GM19372 (cell line): ENCODE results near the gene INHBE.
"Not testable (repeated sequence)": the region's sequence is repeated elsewhere in the genome, so short reads cannot be mapped to it uniquely, and the experiment has no call there.

Experiments used
- ATAC-seq: cut with Tn5 transposase; IDR thresholded peaks from one replicate; pipeline ENCODE4 v1.9.1; 2021; ENCODE audit warnings: mild to moderate bottlenecking, low read depth, moderate library complexity; ENCODE audit not compliant: unreplicated experiment

The INHBE gene, protein sequence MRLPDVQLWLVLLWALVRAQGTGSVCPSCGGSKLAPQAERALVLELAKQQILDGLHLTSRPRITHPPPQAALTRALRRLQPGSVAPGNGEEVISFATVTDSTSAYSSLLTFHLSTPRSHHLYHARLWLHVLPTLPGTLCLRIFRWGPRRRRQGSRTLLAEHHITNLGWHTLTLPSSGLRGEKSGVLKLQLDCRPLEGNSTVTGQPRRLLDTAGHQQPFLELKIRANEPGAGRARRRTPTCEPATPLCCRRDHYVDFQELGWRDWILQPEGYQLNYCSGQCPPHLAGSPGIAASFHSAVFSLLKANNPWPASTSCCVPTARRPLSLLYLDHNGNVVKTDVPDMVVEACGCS

DNA sequence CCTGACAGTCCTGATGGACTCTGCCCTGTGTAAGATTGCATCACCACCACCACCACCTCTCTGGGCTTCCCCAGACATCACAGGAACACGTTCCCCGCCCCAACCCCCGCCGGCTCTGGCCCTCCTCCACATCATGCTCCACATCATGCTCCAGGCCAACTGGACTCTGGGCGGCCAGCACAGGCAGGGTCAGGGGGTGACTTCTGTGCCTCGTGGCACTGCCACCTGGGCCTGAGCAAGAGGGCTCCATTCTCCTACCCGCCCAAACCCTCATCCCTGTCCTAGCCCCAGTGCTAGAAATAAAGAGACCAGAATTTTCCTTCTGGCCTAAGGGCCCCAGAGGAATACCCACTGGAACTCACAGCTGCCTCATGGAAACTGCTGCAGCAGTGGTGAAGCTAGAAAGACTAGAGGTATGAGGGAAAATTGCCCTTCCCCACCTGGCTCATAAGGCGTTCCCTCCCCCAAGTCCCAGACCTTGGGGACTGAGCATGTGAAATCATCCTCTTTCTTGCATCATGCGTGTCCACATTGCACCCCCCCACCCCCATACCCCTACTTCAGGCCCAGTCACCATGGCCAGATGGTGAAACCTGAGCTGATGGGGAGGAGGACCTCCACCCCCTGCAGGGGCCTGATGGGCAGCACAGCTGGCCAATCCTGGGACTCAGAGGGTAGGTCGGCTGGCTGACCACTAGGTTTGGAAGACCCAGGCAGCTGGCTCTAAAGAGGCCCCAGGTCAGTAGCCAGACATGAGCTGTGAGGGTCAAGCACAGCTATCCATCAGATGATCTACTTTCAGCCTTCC is at the start of gene INHBE:
INHBE (plus strand) TSS at position 742 of the 808 bp plus-strand sequence. CDS start 230 bp downstream, outside the sequence.
- no peak for ATAC-seq

DNA sequence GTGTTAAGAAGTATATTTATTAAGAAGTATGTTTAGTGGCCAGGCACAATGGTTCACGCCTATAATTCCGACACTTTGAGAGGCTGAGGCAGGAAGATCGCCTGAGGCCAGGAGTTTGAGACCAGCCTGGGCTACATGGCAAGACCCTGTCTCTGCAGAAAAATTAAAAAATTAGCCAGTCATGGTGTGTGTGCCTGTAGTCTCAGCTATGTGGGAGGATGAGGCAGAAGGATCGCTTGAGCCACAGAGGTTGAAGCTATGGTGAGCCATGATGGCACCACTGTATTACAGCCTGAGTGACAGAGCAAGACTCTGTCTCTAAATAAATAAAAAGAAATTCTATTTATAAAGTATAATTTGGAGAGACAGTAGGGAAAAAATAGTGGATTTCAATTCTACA is 44.6 kb upstream of the INHBE start:
- ATAC-seq: no peak

GRCh38 chr12:57414160-57414559 is 40.9 kb upstream of the INHBE start:
- not testable (repeated sequence) for ATAC-seq

DNA sequence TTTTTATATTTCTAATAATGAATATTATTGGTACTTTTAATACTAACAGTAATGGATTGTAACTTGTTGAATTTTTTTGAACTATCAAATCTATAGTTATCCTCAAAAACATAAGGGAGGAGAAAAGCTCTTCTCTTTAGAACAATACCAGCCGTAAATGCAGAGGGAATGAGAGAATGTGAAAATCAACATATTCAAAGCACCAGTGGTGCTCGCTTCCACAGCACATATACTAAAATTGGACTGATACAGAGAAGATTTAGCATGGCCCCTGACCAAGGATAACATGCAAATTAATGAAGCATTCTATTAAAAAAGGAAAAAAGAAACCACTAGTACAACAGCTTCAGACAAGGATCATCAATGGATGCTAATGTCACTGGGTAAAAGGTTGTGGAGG is 40.0 kb upstream of the INHBE start:
- ATAC-seq: no peak

GRCh38 chr12:57416039-57416996 is 38.8 kb upstream of the INHBE start:
- no peak for ATAC-seq

- ATAC-seq: no peak
Observed at GRCh38 chr12:57418255-57418654, 36.9 kb upstream of the INHBE start.

GRCh38 chr12:57419495-57419894 is 35.6 kb upstream of the INHBE start:
- ATAC-seq: no peak

- no peak for ATAC-seq
Observed at GRCh38 chr12:57420482-57420881, 34.6 kb upstream of the INHBE start.

- not testable (repeated sequence) for ATAC-seq
Observed at GRCh38 chr12:57426948-57427347, 28.2 kb upstream of the INHBE start.

GRCh38 chr12:57428965-57429364 is 26.1 kb upstream of the INHBE start:
- ATAC-seq: no peak

- ATAC-seq: no peak
Observed at GRCh38 chr12:57429473-57430111, 25.5 kb upstream of the INHBE start.

DNA sequence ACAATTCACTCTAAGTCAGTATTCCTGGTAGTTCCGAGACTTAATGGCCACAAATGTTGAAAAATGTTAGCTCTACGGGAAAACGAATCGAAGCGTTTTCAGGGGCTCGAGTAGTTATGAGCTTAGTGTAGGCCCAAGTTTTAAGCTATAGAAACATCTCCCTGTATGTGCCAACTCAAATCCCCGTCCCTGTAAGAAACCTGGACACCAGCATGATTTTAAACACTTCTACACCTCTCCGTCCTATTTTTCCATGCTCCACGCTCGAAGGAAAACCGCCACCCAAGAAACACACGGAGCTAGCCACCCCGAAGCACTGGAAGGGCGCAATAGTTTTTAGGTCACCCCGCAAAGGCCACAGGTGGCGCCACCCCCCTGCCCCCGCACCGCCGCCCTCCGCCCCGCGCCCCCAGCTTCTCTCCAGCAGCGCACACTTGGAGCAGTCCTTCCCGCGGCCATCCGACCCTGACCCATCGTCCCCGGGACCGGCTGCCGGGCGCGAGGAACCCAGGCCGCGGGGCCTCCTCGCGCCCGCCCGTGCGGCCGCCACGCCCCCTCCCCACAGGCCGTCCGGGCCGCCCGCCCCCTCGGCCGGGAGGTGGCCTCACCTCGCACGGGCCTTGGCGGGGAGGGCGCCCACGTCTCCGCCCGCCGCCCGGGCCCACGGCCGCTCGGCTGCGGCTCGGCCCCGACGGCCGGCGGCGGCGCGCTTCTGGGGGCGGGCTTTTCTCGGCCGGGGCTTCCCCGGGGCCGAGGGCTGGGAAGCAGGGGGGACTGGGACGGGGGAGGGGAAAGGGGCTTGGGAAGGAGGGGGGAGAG is 24.8 kb upstream of the INHBE start:
- peak; percentile 57 for ATAC-seq

- ATAC-seq: peak; percentile 91
Observed at GRCh38 chr12:57430931-57431566, 24.1 kb upstream of the INHBE start, which contains the start of gene R3HDM2. R3HDM2 (minus strand) TSS chr12:57431043; CDS start chr12:57310428, 120,615 bp downstream.

- ATAC-seq: no peak
Observed at GRCh38 chr12:57431654-57432188, 23.4 kb upstream of the INHBE start.

DNA sequence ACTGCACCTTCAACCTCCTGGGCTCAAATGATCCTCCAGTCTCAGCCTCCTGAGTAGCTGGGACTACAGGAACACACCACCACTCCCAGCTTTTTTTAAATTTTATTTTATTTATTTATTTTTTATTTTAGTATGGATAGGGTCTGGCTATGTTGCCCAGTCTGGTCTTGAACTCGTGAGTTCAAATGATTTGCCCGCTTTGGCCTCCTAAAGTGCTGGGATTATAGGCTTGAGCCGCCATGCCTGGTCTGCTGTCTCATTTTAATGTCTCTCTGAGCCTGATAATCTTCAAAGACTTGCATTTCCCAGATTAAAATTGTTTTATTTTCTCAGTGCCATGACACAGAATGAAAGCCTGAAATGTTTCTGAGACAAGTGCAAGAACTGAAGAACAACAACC is 21.7 kb upstream of the INHBE start:
- ATAC-seq: no peak

DNA sequence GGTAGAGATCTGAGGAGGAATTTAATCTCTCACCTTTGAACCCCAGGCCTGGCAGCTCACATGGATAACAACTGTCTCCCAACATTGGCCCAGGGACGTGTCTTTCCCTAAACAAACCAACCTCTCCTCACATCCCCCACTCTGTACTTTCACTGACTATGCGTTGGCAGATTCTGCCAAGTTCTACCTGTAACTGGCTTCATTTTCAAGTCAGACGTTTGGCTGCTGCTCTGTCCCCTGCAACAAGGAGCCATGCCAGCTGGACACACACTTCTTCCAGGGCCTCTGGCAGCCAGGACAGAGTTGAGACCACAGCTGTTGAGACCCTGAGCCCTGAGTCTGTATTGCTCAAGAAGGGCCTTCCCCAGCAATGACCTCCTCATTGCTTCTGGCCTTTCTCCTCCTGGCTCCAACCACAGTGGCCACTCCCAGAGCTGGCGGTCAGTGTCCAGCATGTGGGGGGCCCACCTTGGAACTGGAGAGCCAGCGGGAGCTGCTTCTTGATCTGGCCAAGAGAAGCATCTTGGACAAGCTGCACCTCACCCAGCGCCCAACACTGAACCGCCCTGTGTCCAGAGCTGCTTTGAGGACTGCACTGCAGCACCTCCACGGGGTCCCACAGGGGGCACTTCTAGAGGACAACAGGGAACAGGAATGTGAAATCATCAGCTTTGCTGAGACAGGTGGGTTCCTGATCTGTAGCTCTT is 20.4 kb upstream of the INHBE start, which contains the start of gene INHBC:
INHBC (plus strand) TSS at position 268 of the 707 bp plus-strand sequence; CDS start at position 371, 103 bp downstream.
- no peak for ATAC-seq

DNA sequence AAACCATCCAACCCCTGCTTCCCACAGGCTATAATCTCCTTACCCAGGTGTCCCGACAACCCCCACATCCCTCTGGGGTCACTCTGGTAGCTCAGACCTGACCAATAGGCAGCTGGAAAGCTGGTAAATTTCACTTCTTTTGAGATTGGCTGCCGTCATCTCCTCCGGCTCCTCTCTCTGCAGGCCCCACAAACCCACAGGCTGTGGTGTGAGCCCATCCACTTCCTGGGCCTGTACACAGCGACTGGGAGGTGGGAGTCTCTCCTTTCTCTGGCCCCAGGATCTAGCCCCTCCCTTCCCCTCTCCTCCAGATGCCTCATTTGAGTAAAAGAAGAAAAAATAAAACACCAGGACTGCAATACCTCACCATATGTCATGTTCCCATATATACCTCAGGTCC is 19.8 kb upstream of the INHBE start:
- no peak for ATAC-seq

GRCh38 chr12:57438400-57438799 is 16.7 kb upstream of the INHBE start:
- no peak for ATAC-seq
